Stimulated activated CD8-positive, alpha-beta memory T cell treated with anti-CD3 and anti-CD28 coated beads, Interleukin-15, amount 100 ng/mL, for 1 hour (primary cell): ENCODE measurements around the gene LMF1.
"Not testable (repeated sequence)": the region's sequence is repeated elsewhere in the genome, so short reads cannot be mapped to it uniquely, and the experiment has no call there.

Experiments used
- DNase-seq: peaks from one replicate; pipeline ENCODE4 v3.0.0-alpha.2; 2020; ENCODE audit warnings: low read depth

The LMF1 gene

GRCh38 chr16:895371-895770 is 75.4 kb downstream of the LMF1 start:
- DNase-seq, result no peak

- DNase-seq, result no peak
These were observed 75.9 kb downstream of the LMF1 start for GRCh38 chr16:894841-895240.

GRCh38 chr16:894136-894535 is 76.6 kb downstream of the LMF1 start:
- no peak for DNase-seq

GRCh38 chr16:893360-893759 is 77.4 kb downstream of the LMF1 start:
- DNase-seq, result no peak

GRCh38 chr16:892536-893255 is 78.1 kb downstream of the LMF1 start:
- no peak for DNase-seq

- DNase-seq, result no peak
These were observed 78.8 kb downstream of the LMF1 start for GRCh38 chr16:892006-892405.

- no peak for DNase-seq
These were observed 79.4 kb downstream of the LMF1 start for GRCh38 chr16:891353-891740.

- DNase-seq, result no peak
These were observed 80.0 kb downstream of the LMF1 start for GRCh38 chr16:890716-891352.

GRCh38 chr16:890217-890616 is 80.6 kb downstream of the LMF1 start:
- DNase-seq, result no peak

- DNase-seq, result no peak
These were observed 81.2 kb downstream of the LMF1 start for GRCh38 chr16:889586-889985.

- no peak for DNase-seq
These were observed 81.7 kb downstream of the LMF1 start for GRCh38 chr16:888901-889570.

GRCh38 chr16:888456-888855 is 82.3 kb downstream of the LMF1 start:
- DNase-seq, result not testable (repeated sequence)

GRCh38 chr16:887846-888245 is 82.9 kb downstream of the LMF1 start:
- DNase-seq, result no peak

- no peak for DNase-seq
These were observed 83.7 kb downstream of the LMF1 start for GRCh38 chr16:886802-887731.

- DNase-seq, result no peak
These were observed 84.7 kb downstream of the LMF1 start for GRCh38 chr16:886084-886543.

- no peak for DNase-seq
These were observed 85.4 kb downstream of the LMF1 start for GRCh38 chr16:885391-885790.

GRCh38 chr16:884232-884631 is 86.6 kb downstream of the LMF1 start:
- DNase-seq, result no peak

GRCh38 chr16:883781-884180 is 87.0 kb downstream of the LMF1 start:
- no peak for DNase-seq

GRCh38 chr16:883340-883739 is 87.4 kb downstream of the LMF1 start:
- DNase-seq, result no peak

- DNase-seq, result not testable (repeated sequence)
These were observed 88.1 kb downstream of the LMF1 start for GRCh38 chr16:882671-883070.

GRCh38 chr16:882256-882655 is 88.5 kb downstream of the LMF1 start:
- DNase-seq, result no peak
